SW 1271 (cell line): ENCODE data around the gene ZNF346.

Source experiments
- DNase-seq, 2 experiments: peaks; one replicate each; lab custom pipeline; 2025; lab: John Stamatoyannopoulos, UW

The ZNF346 gene

DNA sequence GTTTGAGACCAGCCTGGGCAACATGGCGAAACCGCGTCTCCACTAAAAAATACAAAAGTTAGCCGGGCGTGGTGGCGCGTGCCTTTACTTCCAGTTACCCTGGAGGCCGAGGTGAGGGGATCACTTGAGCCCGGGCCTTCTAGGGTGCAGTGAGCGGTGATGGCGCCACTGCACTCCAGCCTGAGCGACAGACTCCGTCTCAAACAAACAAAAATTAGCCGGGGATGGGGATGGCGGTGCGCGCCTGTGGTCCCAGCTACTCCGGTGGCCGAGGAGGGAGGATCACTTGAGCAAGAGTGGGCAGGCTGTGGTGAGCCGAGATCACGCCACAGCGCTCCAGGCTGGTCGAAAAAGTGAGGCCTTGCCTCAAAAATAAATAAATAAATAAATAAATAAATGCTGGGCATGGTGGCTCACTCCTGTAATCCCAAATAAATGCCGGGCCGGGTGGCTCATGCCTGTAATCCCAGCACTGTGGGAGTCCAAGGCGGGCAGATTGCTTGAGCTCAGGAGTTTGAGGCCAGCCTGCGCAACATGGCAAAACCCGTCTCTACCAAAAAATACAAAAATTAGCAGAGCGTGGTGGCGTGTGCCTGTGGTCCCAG, 95.0 kb downstream of the ZNF346 start:
- DNase-seq = no peak

DNA sequence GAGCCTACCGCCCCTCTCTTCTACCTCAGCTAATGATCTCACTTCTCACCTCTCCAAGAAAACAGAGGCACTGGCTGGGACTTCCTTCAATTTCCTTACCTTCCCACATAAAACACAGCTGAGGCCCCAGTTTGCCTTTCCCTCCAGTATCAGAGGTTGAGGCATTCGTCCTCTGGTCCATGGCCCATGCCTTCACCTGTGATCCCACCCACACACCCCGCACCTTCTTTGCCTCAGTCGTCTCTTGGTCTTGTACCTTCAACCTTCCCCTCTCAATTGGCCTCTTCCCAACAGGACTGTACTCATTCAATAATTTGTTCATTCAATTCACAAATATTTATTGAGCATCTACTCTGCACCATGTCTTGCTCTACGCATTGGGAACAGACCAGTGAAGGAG, 100.1 kb downstream of the ZNF346 start:
- no peak for DNase-seq

DNA sequence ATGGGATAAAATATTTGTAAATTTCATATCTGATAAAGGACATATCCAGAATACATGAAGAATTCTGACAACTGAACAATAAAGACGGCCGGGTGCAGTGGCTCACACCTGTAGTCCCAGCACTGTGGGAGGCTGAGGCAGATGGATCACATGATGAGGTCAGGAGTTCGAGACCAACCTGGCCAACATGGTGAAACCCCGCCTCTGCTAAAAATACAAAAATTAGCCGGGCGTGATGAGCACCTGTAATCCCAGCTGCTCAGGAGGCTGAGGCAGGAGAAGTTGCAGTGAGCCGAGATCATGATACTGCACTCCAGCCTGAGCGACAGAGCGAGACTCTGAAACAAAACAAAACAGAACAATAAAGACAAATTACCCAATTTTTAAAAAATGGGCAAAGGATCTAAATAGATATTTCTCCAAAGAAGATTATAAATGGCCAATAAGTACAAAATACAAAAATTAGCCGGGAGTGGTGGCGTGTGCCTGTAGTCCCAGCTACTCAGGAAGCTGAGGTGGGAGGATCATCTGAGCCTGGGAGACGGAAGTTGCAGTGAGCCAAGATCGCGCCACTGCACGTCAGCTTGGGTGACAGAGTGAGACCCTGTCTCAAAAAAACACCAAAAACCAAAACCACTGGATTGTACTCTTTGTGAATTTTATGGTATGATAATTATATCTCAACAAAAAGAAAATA, 101.4 kb downstream of the ZNF346 start:
- no peak for DNase-seq

DNA sequence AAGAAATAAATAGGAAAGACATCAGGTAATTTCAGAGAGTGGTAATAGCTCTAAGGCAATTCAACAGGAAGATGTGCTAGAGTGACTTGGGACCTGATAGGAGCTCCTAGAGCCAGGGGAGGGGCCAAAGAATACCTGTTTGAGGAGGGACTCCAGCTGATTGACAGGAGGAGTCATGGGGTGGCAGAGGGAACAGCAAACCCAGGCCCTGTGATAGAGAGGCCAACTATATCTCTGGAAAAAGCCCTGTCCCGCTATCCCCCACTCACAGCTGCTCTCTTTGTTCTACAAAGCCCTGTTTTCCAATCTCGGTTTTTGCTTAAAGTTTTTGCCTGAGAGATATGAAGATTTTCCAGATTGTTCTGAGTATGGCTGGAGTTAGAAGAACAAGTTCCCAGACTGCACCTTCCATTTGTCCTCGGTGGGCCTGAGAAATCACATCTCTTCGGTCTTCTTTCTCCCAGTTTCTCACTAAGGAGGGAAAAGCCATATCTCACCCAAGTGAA, 102.0 kb downstream of the ZNF346 start:
- DNase-seq = no peak

DNA sequence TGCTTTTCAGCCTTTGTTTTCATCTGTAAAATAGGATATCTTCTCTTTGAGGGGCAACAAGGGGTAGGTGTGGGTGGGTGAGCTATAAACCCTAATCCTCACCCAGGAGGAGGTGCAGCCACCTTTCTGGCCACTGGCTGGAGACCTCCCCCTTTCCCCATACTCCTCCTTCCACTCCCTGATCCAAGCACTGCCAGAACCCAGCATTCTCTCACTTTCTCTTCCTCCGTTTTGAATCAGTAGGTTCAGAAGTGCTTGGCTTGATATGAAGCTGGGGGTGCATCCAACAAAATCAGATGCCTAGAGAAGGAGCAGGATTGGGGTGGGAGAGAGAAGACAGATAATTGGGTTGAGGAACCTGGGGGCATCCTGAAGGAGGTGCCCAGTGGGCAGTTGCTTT, 104.3 kb downstream of the ZNF346 start:
- no peak for DNase-seq

DNA sequence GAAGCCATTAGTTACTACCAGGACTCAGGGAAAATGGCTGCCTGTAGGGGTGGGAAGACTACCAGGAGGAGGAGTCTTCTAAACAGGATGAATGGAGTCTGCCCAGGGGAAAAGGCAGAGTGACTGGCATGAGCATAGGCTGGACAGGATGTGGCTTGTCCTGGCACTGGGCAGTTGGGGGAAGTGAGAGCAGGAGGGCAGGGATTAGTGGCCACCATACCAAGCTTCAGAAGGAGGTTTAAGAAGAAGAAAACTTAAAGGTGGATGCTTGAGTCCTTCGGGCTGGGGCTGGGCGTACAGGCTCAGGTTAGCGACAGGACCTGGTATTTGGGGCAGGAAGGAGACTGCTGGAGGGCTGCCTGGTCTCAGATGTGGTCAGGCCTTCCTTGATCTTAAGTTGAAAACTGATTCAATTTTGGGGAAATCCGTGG, 106.1 kb downstream of the ZNF346 start:
- DNase-seq = no peak

DNA sequence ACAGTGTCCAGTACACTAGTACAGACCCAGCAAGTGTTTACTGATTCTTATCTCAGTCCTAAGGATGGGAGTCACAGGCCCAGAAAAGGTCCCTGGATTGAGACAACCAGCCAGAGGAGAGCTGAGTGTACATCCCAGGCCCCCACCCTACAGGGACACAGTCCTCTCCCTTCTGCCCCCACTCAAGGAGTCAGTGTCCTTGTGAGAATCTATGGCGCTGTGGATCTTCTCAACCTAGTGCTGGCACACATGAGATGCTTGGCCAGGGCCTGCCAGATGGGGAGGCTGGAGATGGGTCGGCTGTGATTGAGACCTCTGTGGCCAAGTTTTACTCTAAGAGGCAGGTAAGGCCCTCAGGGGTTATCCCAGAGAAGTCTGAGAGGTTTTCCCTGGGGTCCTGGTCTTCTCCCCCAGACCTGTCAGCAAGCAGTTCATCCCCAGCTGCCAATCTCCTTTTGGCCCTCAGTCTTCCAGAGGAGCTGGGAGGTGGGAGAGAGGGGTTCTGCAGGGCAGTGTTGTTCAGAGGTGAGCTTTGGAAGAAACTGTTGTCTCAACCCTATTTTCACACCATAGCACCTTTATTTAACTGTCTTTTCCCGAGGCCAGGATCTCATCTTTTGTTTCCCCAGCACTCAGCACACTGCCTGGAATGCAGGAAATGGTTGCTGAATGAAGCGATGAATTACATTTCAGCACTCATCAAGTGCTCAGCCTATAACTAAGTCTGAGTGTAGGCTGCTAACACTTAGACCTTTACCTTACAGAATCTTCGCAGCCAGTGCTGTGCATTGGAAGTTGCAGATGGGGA, 107.9 kb downstream of the ZNF346 start:
- no peak for DNase-seq
